PC-9 (cell line): ENCODE results near the gene TMEM18. TPM values are rescaled to one million over a fixed set of nuclear protein-coding genes. Genes with fewer than 3 reads are reported as not detected.

Experiments
- BruUV-seq: library from RNA; stranded (reverse); fragments of 400-500 nt; replicated peaks from 2 replicates; lab custom pipeline; 2021; lab: Mats Ljungman, UMichigan
- CTCF ChIA-PET: fragments of 300-600 bp; sonication (Branson Sonifier 250); formaldehyde crosslinking; loops from one replicate; lab custom pipeline; 2022; ENCODE audit warnings: antibody characterized with exemption; lab: Charles Lee
- POLR2A ChIA-PET: fragments of 300-600 bp; sonication (Branson Sonifier 250); formaldehyde crosslinking; loops from one replicate; lab custom pipeline; 2022; ENCODE audit warnings: antibody characterized with exemption; ENCODE audit not compliant: unreplicated experiment; lab: Charles Lee
- DNase-seq, 2 experiments: peaks; one replicate each; pipeline versions ENCODE4 v3.0.0 to v3.0.0-alpha.2; 2015 to 2022; ENCODE audit warnings: mixed read lengths in 1 of 2
- H2AFZ ChIP-seq: fragments of 200-600 bp; sonication (generic); 2 replicates; pipeline ENCODE4 v1.8.1; 2017; ENCODE audit warnings: antibody characterized with exemption
- H3F3A ChIP-seq: fragments of 200-600 bp; sonication (generic); 2 replicates; pipeline ENCODE4 v1.8.1; 2017; ENCODE audit warnings: antibody characterized with exemption, mild to moderate bottlenecking, low read depth; ENCODE audit not compliant: insufficient read depth
- H3K27ac ChIP-seq: fragments of 200-600 bp; sonication (generic); 2 replicates; pipeline ENCODE4 v1.6.1; 2016; ENCODE audit warnings: mixed run types
- H3K27me3 ChIP-seq: fragments of 200-600 bp; sonication (generic); 2 replicates; pipeline ENCODE4 v1.6.1; 2016; ENCODE audit warnings: low read depth, mixed run types; ENCODE audit not compliant: insufficient read depth
- H3K36me3 ChIP-seq: fragments of 200-600 bp; sonication (generic); 2 replicates; pipeline ENCODE4 v1.6.1; 2016; ENCODE audit warnings: low read depth, mixed run types
- H3K4me1 ChIP-seq: fragments of 200-600 bp; sonication (generic); replicated peaks from 2 replicates; pipeline ENCODE4 v1.6.1; 2016; ENCODE audit warnings: mixed run types; ENCODE audit not compliant: insufficient read depth
- H3K4me2 ChIP-seq: fragments of 200-600 bp; sonication (generic); 2 replicates; pipeline ENCODE4 v1.6.1; 2017; ENCODE audit warnings: mixed run types
- H3K4me3 ChIP-seq: fragments of 200-600 bp; sonication (generic); 2 replicates; pipeline ENCODE4 v1.6.1; 2016; ENCODE audit warnings: mixed run types
- H3K79me2 ChIP-seq: fragments of 200-600 bp; sonication (generic); 2 replicates; pipeline ENCODE4 v1.6.1; 2017; ENCODE audit warnings: low read depth, mixed run types
- H3K9me2 ChIP-seq: fragments of 200-600 bp; sonication (generic); 2 replicates; pipeline ENCODE4 v1.8.1; 2017; ENCODE audit warnings: mild to moderate bottlenecking; ENCODE audit not compliant: insufficient read depth
- H3K9me3 ChIP-seq: fragments of 200-600 bp; sonication (generic); 2 replicates; pipeline ENCODE4 v1.8.1; 2016; ENCODE audit warnings: low read depth; ENCODE audit not compliant: insufficient read depth
- H4K20me1 ChIP-seq: fragments of 200-600 bp; sonication (generic); 2 replicates; pipeline ENCODE4 v1.8.1; 2017; ENCODE audit not compliant: insufficient read depth
- EZH2 ChIP-seq: fragments of 200-600 bp; sonication (generic); IDR thresholded peaks from 2 replicates; pipeline ENCODE4 v1.8.0; 2017; ENCODE audit warnings: antibody characterized with exemption, low read depth
- intact Hi-C: fragments of 100-400 bp; cut with micrococcal nuclease; formaldehyde crosslinking; loops from one replicate; pipeline ENCODE4 v1.10.0; 2022; ENCODE audit not compliant: unreplicated experiment
- total RNA-seq: library from RNA; stranded (reverse); gene quantifications from 2 replicates; pipeline ENCODE4 v1.2.3, GENCODE V29; 2021
- TF ChIP-seq, protein P1 (sequence below): fragments of 200-600 bp; sonication (generic); conservative IDR thresholded peaks from 2 replicates; pipeline ENCODE4 v1.6.1; 2017; ENCODE audit warnings: mixed run types, antibody characterized with exemption, mild to moderate bottlenecking, moderate library complexity

TMEM18 gene
- total RNA-seq, 1 experiment from 2014 or later, result 30.5 TPM

DNA sequence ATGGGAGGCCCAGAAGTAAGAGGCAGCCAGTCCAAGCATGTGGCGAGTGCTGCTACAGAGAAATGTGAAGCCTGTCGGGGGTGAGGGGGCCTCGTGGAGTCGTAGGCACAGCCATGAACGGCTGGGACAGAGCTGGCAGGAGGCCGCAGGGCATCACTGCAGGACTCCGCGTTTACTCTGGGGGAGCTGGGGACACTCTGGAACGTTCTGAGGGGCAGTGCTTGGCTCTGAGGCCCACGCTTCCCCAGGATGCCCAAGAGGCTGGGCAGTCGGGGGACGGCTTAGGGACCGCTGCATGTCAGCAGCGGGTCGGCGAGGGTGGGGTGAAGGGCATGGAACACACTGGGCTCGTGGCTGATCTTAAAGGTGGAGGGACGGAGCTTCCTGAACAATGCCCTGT, 6.6 kb downstream of the TMEM18 start:
- Histone ChIP-seq H3F3A (peaks cover 20% of the 10 kb centered on the region), H3K36me3 (peaks cover 36% of the 10 kb centered on the region), H3K4me1 (peaks cover 7% of the 10 kb centered on the region), H3K9me3 (0 out of 2 replicates have a peak, but pooled peaks cover 7% of the 10 kb centered on the region), H3K79me2 (peaks cover 25% of the 10 kb centered on the region), H3K27ac (no peak overlapping the region), H3K4me3 (no peak overlapping the region), H3K9me2 (no peaks in the 10 kb centered on the region), H4K20me1 (peaks cover 26% of the 10 kb centered on the region), H3K4me2 (no peak overlapping the region), H2AFZ (no peak overlapping the region), H3K27me3 (no peaks in the 10 kb centered on the region)
- BruUV-seq, result no TSS peak
- TF ChIP-seq, protein P1, sequence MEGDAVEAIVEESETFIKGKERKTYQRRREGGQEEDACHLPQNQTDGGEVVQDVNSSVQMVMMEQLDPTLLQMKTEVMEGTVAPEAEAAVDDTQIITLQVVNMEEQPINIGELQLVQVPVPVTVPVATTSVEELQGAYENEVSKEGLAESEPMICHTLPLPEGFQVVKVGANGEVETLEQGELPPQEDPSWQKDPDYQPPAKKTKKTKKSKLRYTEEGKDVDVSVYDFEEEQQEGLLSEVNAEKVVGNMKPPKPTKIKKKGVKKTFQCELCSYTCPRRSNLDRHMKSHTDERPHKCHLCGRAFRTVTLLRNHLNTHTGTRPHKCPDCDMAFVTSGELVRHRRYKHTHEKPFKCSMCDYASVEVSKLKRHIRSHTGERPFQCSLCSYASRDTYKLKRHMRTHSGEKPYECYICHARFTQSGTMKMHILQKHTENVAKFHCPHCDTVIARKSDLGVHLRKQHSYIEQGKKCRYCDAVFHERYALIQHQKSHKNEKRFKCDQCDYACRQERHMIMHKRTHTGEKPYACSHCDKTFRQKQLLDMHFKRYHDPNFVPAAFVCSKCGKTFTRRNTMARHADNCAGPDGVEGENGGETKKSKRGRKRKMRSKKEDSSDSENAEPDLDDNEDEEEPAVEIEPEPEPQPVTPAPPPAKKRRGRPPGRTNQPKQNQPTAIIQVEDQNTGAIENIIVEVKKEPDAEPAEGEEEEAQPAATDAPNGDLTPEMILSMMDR, result no peak
- TF ChIP-seq EZH2, result no peak
- intact Hi-C loops, result loop anchor here (10.0 kb wide), 1 partner anchor 874 kb away; no protein-coding TSS in a partner anchor
- ChIA-PET CTCF (no interaction called here), POLR2A (no interaction called here)
- DNase-seq, result no peak

DNA sequence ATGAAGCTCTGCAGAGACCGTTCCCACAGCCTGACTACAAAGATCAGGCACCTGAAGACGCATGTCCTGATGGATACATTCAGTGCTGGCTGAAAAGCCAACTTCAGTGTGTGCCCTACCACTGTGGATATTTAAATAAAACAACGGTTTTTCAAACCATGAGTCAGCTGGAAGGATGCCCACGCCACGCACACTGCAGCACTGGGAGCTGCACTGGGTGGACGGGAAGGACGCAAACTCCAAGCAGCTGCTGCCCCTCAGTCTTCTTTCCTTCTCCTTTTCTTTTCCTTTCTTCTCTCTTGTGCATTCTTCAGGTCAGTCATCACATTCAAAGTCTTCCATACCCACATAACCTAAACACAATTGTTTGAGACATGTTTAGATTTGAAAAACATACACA, 7.9 kb downstream of the TMEM18 start:
- Histone ChIP-seq H3K4me2 (no peak overlapping the region), H4K20me1 (peaks cover 13% of the 10 kb centered on the region), H3K79me2 (peaks cover 12% of the 10 kb centered on the region), H3K4me1 (no peaks in the 10 kb centered on the region), H3K4me3 (no peak overlapping the region), H3K27me3 (no peaks in the 10 kb centered on the region), H3K9me3 (0 out of 2 replicates have a peak, but pooled peaks cover 7% of the 10 kb centered on the region), H3K9me2 (no peaks in the 10 kb centered on the region), H3K27ac (no peak overlapping the region), H3K36me3 (peaks cover 29% of the 10 kb centered on the region), H2AFZ (no peak overlapping the region), H3F3A (peaks cover 17% of the 10 kb centered on the region)
- intact Hi-C loops, result no loop called here
- no peak for TF ChIP-seq EZH2
- TF ChIP-seq, protein P1, result no peak
- no TSS peak for BruUV-seq
- no peak for DNase-seq
- POLR2A ChIA-PET, result no interaction called here
- CTCF ChIA-PET, result no interaction called here

DNA sequence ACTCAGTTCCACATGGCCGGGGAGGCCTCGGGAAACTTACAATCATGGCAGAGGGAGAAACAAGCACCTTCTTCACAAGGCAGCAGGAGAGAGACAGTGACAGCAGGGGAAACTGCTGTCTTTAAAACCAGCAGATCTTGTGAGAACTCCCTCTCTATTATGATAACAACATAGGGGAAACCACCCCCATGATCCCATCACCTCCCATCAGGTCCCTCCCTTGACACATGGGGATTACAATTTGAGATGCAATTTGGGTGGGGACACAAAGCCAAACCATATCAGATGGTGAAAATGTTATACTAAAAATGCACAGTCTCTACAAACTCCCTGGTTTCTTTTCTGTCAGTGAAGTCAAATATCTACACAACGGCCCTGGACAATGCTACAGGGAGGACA, 9.2 kb downstream of the TMEM18 start:
- intact Hi-C loops, result no loop called here

More for the DNA sequence above, 9.2 kb downstream of the TMEM18 start:
- Histone ChIP-seq H3F3A (peaks cover 17% of the 10 kb centered on the region), H4K20me1 (peaks cover 6% of the 10 kb centered on the region; the same call in 1 of the 2 replicates), H2AFZ (no peak overlapping the region), H3K4me3 (no peak overlapping the region), H3K27ac (no peak overlapping the region), H3K9me2 (no peaks in the 10 kb centered on the region), H3K9me3 (0 out of 2 replicates have a peak, but pooled peaks cover 7% of the 10 kb centered on the region), H3K36me3 (peaks cover 29% of the 10 kb centered on the region), H3K79me2 (peaks cover 1% of the 10 kb centered on the region; the same call in 1 of the 2 replicates), H3K4me1 (no peaks in the 10 kb centered on the region), H3K4me2 (no peak overlapping the region), H3K27me3 (no peaks in the 10 kb centered on the region)
- DNase-seq, result no peak
- ChIA-PET POLR2A (no interaction called here), CTCF (no interaction called here)
- no TSS peak for BruUV-seq
- TF ChIP-seq, protein P1, result no peak
- no peak for TF ChIP-seq EZH2
